GM12878 (cell line): ENCODE data around the gene ABCB10. TPM values are rescaled to one million over a fixed set of nuclear protein-coding genes. Genes with fewer than 3 reads are reported as not detected.

Experiments used
- ATAC-seq: fragments of 200-7000 bp; cut with Tn5 transposase; 3 replicates; pipeline ENCODE4 v1.9.1; 2020; ENCODE audit warnings: mild to moderate bottlenecking, moderate library complexity
- BruUV-seq: library from RNA; stranded (reverse); fragments of 400-500 nt; replicated peaks from 2 replicates; lab custom pipeline; 2021; lab: Mats Ljungman, UMichigan
- CTCF ChIA-PET: fragments of 300-600 bp; sonication (Branson Sonifier 250); formaldehyde crosslinking; extraction: SDS; loops from one replicate; lab custom pipeline; 2021; ENCODE audit warnings: inconsistent platforms; lab: Yijun Ruan, JAX
- POLR2A ChIA-PET: fragments of 350-600 bp; formaldehyde crosslinking; extraction: SDS; loops from one replicate; lab custom pipeline; 2021; ENCODE audit warnings: inconsistent platforms; lab: Charles Lee
- RAD21 ChIA-PET: fragments of 300-600 bp; sonication (Branson Sonifier 250); formaldehyde crosslinking; loops from one replicate; lab custom pipeline; 2023; ENCODE audit warnings: antibody characterized with exemption; ENCODE audit not compliant: unreplicated experiment; lab: Charles Lee
- SMC1A ChIA-PET: fragments of 300-600 bp; sonication (Branson Sonifier 250); formaldehyde crosslinking; loops from one replicate; lab custom pipeline; 2023; ENCODE audit not compliant: unreplicated experiment, uncharacterized antibody; lab: Charles Lee
- DNase-seq: peaks from one replicate; pipeline ENCODE4 v3.0.0-alpha.2; 2011; ENCODE audit warnings: low read depth, low spot score
- FAIRE-seq: peaks from 3 replicates; lab custom pipeline; 2011; peaks lifted over from hg19 to GRCh38; lab: Jason Lieb, UNC
- H2AFZ ChIP-seq: 2 replicates; pipeline ENCODE4 v1.6.0; 2011; ENCODE audit warnings: low read depth, low read length, control low read depth; ENCODE audit not compliant: control insufficient read depth
- H3K27ac ChIP-seq: 2 replicates; pipeline ENCODE4 v1.5.1; 2011; ENCODE audit warnings: control low read depth; ENCODE audit not compliant: control insufficient read depth, insufficient read depth
- H3K27me3 ChIP-seq, 2 experiments: replicated peaks in 1 of 2; 2 replicates each; pipeline versions ENCODE4 v1.6.0 to v1.6.1; 2011; ENCODE audit warnings: low read length in 1 of 2; ENCODE audit not compliant: control insufficient read depth in 2 of 2, insufficient read depth in 2 of 2
- H3K36me3 ChIP-seq, 2 experiments: 2 replicates each; pipeline ENCODE4 v1.5.1; 2011; ENCODE audit warnings: low read length in 1 of 2; ENCODE audit not compliant: control insufficient read depth in 2 of 2, insufficient read depth in 2 of 2
- H3K4me1 ChIP-seq: 2 replicates; pipeline ENCODE4 v1.6.1; 2011; ENCODE audit warnings: mild to moderate bottlenecking, low read length, moderate library complexity, mixed read lengths; ENCODE audit not compliant: control insufficient read depth, insufficient read depth
- H3K4me2 ChIP-seq: 2 replicates; pipeline ENCODE4 v1.6.0; 2011; ENCODE audit warnings: control low read depth; ENCODE audit not compliant: control insufficient read depth, insufficient read depth
- H3K4me3 ChIP-seq: fragments of 200-600 bp; sonication (generic); 2 replicates; pipeline ENCODE4 v1.5.1; 2016
- H3K79me2 ChIP-seq: 2 replicates; pipeline ENCODE4 v1.6.0; 2011; ENCODE audit warnings: low read length; ENCODE audit not compliant: control insufficient read depth, insufficient read depth
- H3K9ac ChIP-seq: 2 replicates; pipeline ENCODE4 v1.8.0; 2011; ENCODE audit warnings: low read length, control low read depth, mixed read lengths; ENCODE audit not compliant: control insufficient read depth, insufficient read depth
- H3K9me3 ChIP-seq: replicated peaks from 3 replicates; pipeline ENCODE4 v1.5.1; 2011; ENCODE audit warnings: mild to moderate bottlenecking, low read length; ENCODE audit not compliant: control insufficient read depth, insufficient read depth
- H4K20me1 ChIP-seq: 2 replicates; pipeline ENCODE4 v1.6.0; 2011; ENCODE audit not compliant: control insufficient read depth, insufficient read depth
- BMI1 ChIP-seq: fragments of 450-650 bp; IDR thresholded peaks from 2 replicates; pipeline ENCODE4 v1.6.1; 2016; ENCODE audit warnings: mild to moderate bottlenecking, moderate library complexity, borderline replicate concordance
- CREM ChIP-seq: IDR thresholded peaks from 2 replicates; pipeline ENCODE4 v1.6.1; 2014; ENCODE audit warnings: antibody characterized with exemption, low read depth
- RAD51 ChIP-seq: fragments of 450-650 bp; IDR thresholded peaks from 2 replicates; pipeline ENCODE4 v1.6.1; 2016; ENCODE audit warnings: moderate library complexity, mild to moderate bottlenecking, inconsistent platforms
- TCF7 ChIP-seq: IDR thresholded peaks from 2 replicates; pipeline ENCODE4 v1.6.1; 2014; ENCODE audit warnings: antibody characterized with exemption, borderline replicate concordance
- ZBTB4 ChIP-seq: fragments of 450-650 bp; formaldehyde crosslinking; IDR thresholded peaks from 2 replicates; pipeline ENCODE4 v1.4.0; 2022; ENCODE audit warnings: mild to moderate bottlenecking, moderate library complexity
- WGBS: methylation state at CpG from one replicate; pipeline ENCODE4 v1.1.6; 2016; ENCODE audit warnings: low lambda C conversion rate; ENCODE audit not compliant: insufficient replicate concordance, insufficient coverage; ENCODE audit errors: missing lambda C conversion rate; 5-methylcytosine and 5-hydroxymethylcytosine counted together
- in situ Hi-C: fragments of 300-500 bp; cut with MboI; formaldehyde crosslinking; loops from 9 replicates; pipeline ENCODE4 v1.14.3; 2018; ENCODE audit warnings: mixed read lengths
- intact Hi-C: fragments of 100-400 bp; cut with micrococcal nuclease; formaldehyde crosslinking; loops from one replicate; pipeline ENCODE4 v1.14.2; 2022; ENCODE audit not compliant: unreplicated experiment
- polyA plus RNA-seq, 11 experiments: library from polyadenylated mRNA; depleted of rRNA in 4 of 11; unstranded in 6 of 11; stranded (reverse) in 5 of 11; fragments of >200 nt; fragmentation: Nextera tagmentation in 4 of 11; fragmentation: Illumina TruSeq in 1 of 11; extraction: Ambion mirVana in 4 of 11; extraction: Trizol in 1 of 11; gene quantifications; 1 replicate in 1 of 11; 2 replicates in 10 of 11; pipeline versions ENCODE4 v1.2.1 to v1.2.3, GENCODE V29; 2011 to 2016; ENCODE audit warnings: inconsistent platforms in 2 of 11, missing spikeins in 2 of 11, low read depth in 1 of 11
- total RNA-seq, 4 experiments: library from RNA; depleted of rRNA in 3 of 4; stranded (reverse); fragments of >200 nt in 3 of 4; fragmentation: Illumina TruSeq in 1 of 4; extraction: Trizol in 1 of 4; gene quantifications; 2 replicates each; pipeline versions ENCODE4 v1.2.1 to v1.2.3, GENCODE V29; 2013 to 2021
- TF ChIP-seq, protein P1 (sequence below): fragments of 450-650 bp; conservative IDR thresholded peaks from 2 replicates; pipeline ENCODE4 v1.6.1; 2017; ENCODE audit warnings: mild to moderate bottlenecking, moderate library complexity
- TF ChIP-seq, protein P2 (sequence below): IDR thresholded peaks from 2 replicates; pipeline ENCODE4 v1.6.1; 2011; ENCODE audit warnings: borderline replicate concordance, low read depth, mild to moderate bottlenecking, moderate library complexity, mixed read lengths, low read length; ENCODE audit not compliant: insufficient read depth; ENCODE audit errors: extremely low read length

ABCB10 gene
- total and polyA plus RNA-seq, 10 of the 15 experiments (the other 5 are each of a cell fraction or from before 2014, with no cell fraction given) = 8.0 to 30.5 (median 16.7) TPM

DNA sequence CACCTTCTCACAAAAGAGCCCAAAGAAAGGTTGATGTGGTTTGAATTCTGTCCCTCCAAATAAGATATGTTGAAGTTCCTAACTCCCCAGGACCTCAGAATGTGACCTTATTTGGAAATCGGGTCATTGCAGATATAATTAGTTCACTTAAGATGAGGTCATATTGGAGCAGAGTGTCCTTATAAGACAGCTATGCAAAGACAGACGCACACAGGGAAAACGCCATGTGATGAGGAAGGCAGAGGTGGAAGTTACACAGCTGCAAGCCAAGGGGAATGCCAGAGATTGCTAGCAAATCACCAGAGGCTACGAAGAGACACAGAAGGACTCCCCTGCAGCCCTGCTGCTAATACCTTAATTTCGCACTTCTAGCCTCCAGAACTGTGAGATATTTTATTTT lies 5.2 kb upstream of the ABCB10 start:
- no peaks in the 10 kb centered on the region for H3K27me3 ChIP-seq
- SMC1A ChIA-PET = interaction anchor here (0.5 to 1.5 kb wide), 5 partner anchors 16 to 620 kb away, joined by 3 to 5 read pairs (median 3); no protein-coding TSS in a partner anchor
- no peak for FAIRE-seq
- DNase-seq = no peak
- intact Hi-C loops (no loop called here), in situ Hi-C loops (loop anchor here (5.0 kb wide), 1 partner anchor 64 kb away; the partner anchor contains the start of genes TAF5L and URB2)
- no peak overlapping the region for H3K9ac ChIP-seq
- H3K4me3 ChIP-seq = no peak overlapping the region
- no peak overlapping the region for H3K27ac ChIP-seq
- H3K4me1 ChIP-seq = no peaks in the 10 kb centered on the region; the same call in none of the 2 replicates
- 43% methylated on average over 5 of the region's 5 CpGs for WGBS
- ATAC-seq = no peak
- no peak overlapping the region for H3K4me2 ChIP-seq
- H4K20me1 ChIP-seq = no peaks in the 10 kb centered on the region
- CTCF ChIA-PET = interaction anchor here (0.8 to 1.4 kb wide), 4 partner anchors 12 to 38 kb away, joined by 3 to 4 read pairs (median 3); no protein-coding TSS in a partner anchor
- H3K9me3 ChIP-seq = no peaks in the 10 kb centered on the region
- H3K79me2 ChIP-seq = peaks cover under 1% of the 10 kb centered on the region
- H2AFZ ChIP-seq = no peak overlapping the region
- RAD21 ChIA-PET = no interaction called here
- no peak for TF ChIP-seq ZBTB4
- TF ChIP-seq, protein P1, sequence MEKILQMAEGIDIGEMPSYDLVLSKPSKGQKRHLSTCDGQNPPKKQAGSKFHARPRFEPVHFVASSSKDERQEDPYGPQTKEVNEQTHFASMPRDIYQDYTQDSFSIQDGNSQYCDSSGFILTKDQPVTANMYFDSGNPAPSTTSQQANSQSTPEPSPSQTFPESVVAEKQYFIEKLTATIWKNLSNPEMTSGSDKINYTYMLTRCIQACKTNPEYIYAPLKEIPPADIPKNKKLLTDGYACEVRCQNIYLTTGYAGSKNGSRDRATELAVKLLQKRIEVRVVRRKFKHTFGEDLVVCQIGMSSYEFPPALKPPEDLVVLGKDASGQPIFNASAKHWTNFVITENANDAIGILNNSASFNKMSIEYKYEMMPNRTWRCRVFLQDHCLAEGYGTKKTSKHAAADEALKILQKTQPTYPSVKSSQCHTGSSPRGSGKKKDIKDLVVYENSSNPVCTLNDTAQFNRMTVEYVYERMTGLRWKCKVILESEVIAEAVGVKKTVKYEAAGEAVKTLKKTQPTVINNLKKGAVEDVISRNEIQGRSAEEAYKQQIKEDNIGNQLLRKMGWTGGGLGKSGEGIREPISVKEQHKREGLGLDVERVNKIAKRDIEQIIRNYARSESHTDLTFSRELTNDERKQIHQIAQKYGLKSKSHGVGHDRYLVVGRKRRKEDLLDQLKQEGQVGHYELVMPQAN = no peak
- TF ChIP-seq, protein P2, sequence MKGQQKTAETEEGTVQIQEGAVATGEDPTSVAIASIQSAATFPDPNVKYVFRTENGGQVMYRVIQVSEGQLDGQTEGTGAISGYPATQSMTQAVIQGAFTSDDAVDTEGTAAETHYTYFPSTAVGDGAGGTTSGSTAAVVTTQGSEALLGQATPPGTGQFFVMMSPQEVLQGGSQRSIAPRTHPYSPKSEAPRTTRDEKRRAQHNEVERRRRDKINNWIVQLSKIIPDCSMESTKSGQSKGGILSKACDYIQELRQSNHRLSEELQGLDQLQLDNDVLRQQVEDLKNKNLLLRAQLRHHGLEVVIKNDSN = no peak
- no peak for TF ChIP-seq TCF7
- no peak for TF ChIP-seq CREM
- no peak for TF ChIP-seq RAD51
- TF ChIP-seq BMI1 = no peak
- POLR2A ChIA-PET = no interaction called here
- H3K36me3 ChIP-seq = no peaks in the 10 kb centered on the region
- no TSS peak for BruUV-seq
